B cell (primary cell): Measurements from ENCODE around the gene PXK. TPM values are rescaled to one million over a fixed set of nuclear protein-coding genes. Genes with fewer than 3 reads are reported as not detected.

Source experiments
- ATAC-seq: fragments of 200-7000 bp; cut with Tn5 transposase; one replicate; pipeline ENCODE4 v1.10.0; 2021; ENCODE audit warnings: low read depth, mild to moderate bottlenecking, moderate number of reproducible peaks, moderate library complexity
- CTCF ChIA-PET: fragments of 350-600 bp; sonication (Branson Sonifier 250); formaldehyde crosslinking; loops from one replicate; lab custom pipeline; 2021; ENCODE audit warnings: antibody characterized with exemption, inconsistent platforms; lab: Charles Lee
- POLR2A ChIA-PET: fragments of 350-600 bp; sonication (Branson Sonifier 250); formaldehyde crosslinking; loops from one replicate; lab custom pipeline; 2021; ENCODE audit warnings: antibody characterized with exemption; lab: Charles Lee
- DNase-seq: peaks from one replicate; pipeline ENCODE4 v3.0.0; 2013
- H2AFZ ChIP-seq: 2 replicates; pipeline ENCODE4 v1.6.1; 2012; ENCODE audit warnings: mild to moderate bottlenecking, low read depth, low read length; ENCODE audit not compliant: insufficient read depth, poor library complexity, severe bottlenecking
- H3K27ac ChIP-seq, 2 donors: 1 replicate in 1 of 2; 2 replicates in 1 of 2; pipeline ENCODE4 v1.5.1; 2012 to 2013; ENCODE audit warnings: low read length in 2 of 2, mild to moderate bottlenecking in 2 of 2, moderate library complexity in 1 of 2
- H3K27me3 ChIP-seq, 4 experiments: fragments of 200-600 bp in 1 of 4; sonication (generic) in 1 of 4; replicated peaks in 1 of 4; 1 replicate in 2 of 4; 2 replicates in 2 of 4; pipeline versions ENCODE4 v1.6.1 to v1.7.0; 2013 to 2016; ENCODE audit warnings: low read length in 3 of 4, mild to moderate bottlenecking in 2 of 4, mixed read lengths in 1 of 4, moderate library complexity in 1 of 4; ENCODE audit not compliant: insufficient read depth in 4 of 4, control insufficient read depth in 3 of 4; ENCODE audit errors: control extremely low read depth in 1 of 4
- H3K36me3 ChIP-seq, 2 experiments: replicated peaks in 1 of 2; 1 replicate in 1 of 2; 2 replicates in 1 of 2; pipeline versions ENCODE4 v1.6.1 to v1.7.1; 2013; ENCODE audit warnings: low read length in 1 of 2; ENCODE audit not compliant: insufficient read depth in 2 of 2, control insufficient read depth in 1 of 2; ENCODE audit errors: control extremely low read depth in 1 of 2, extremely low read depth in 1 of 2
- H3K4me1 ChIP-seq, 2 donors: fragments of 200-600 bp in 1 of 2; sonication (generic) in 1 of 2; 1 replicate in 1 of 2; 2 replicates in 1 of 2; pipeline versions ENCODE4 v1.5.1 to v1.6.1; 2013 to 2017; ENCODE audit warnings: low read length in 2 of 2; ENCODE audit not compliant: control insufficient read depth in 2 of 2, insufficient read depth in 2 of 2
- H3K4me2 ChIP-seq: replicated peaks from 2 replicates; pipeline ENCODE3; 2012; ENCODE audit warnings: mild to moderate bottlenecking, low read depth, low read length; ENCODE audit not compliant: poor library complexity, severe bottlenecking
- H3K4me3 ChIP-seq, 5 experiments: fragments of 200-600 bp in 1 of 5; sonication (generic) in 1 of 5; 1 replicate in 3 of 5; 2 replicates in 2 of 5; pipeline versions ENCODE4 v1.5.1 to v1.7.0; 2011 to 2016; ENCODE audit warnings: low read length in 4 of 5, mild to moderate bottlenecking in 4 of 5, low read depth in 2 of 5, control low read depth in 1 of 5, moderate library complexity in 1 of 5; ENCODE audit not compliant: insufficient read depth in 1 of 5; ENCODE audit errors: control extremely low read depth in 1 of 5, extremely low read depth in 1 of 5
- H3K79me2 ChIP-seq: fragments of 200-600 bp; sonication (generic); one replicate; pipeline ENCODE4 v1.6.0; 2016; ENCODE audit warnings: low read length; ENCODE audit not compliant: control insufficient read depth, insufficient read depth
- H3K9ac ChIP-seq: fragments of 200-600 bp; sonication (generic); 2 replicates; pipeline ENCODE4 v1.6.1; 2017; ENCODE audit warnings: mild to moderate bottlenecking, low read length, moderate library complexity
- H3K9me3 ChIP-seq, 3 donors: one replicate each; pipeline versions ENCODE4 v1.6.1 to v1.7.1; 2013; ENCODE audit warnings: low read length in 2 of 3; ENCODE audit not compliant: control insufficient read depth in 2 of 3, insufficient read depth in 1 of 3; ENCODE audit errors: control extremely low read depth in 1 of 3
- H4K20me1 ChIP-seq: 2 replicates; pipeline ENCODE4 v1.6.0; 2012; ENCODE audit warnings: mild to moderate bottlenecking, low read length; ENCODE audit not compliant: insufficient read depth, control insufficient read depth, poor library complexity, severe bottlenecking
- H3K27ac Mint-ChIP-seq: one replicate; pipeline ENCODE4 v1.8.0; 2021; ENCODE audit warnings: mixed read lengths
- H3K27me3 Mint-ChIP-seq: one replicate; pipeline ENCODE4 v1.8.0; 2021; ENCODE audit warnings: mixed read lengths
- H3K4me1 Mint-ChIP-seq: one replicate; pipeline ENCODE4 v1.8.0; 2021; ENCODE audit warnings: mixed read lengths
- H3K4me3 Mint-ChIP-seq: one replicate; pipeline ENCODE4 v1.8.0; 2021; ENCODE audit warnings: mixed read lengths
- H3K9me3 Mint-ChIP-seq: one replicate; pipeline ENCODE4 v1.8.0; 2022; ENCODE audit warnings: mixed read lengths; ENCODE audit not compliant: insufficient read depth
- CTCF ChIP-seq: fragments of 200-600 bp; IDR thresholded peaks from one replicate; pipeline ENCODE4 v1.8.0; 2022; ENCODE audit warnings: antibody characterized with exemption, mild to moderate bottlenecking
- EZH2 ChIP-seq: IDR thresholded peaks from 2 replicates; pipeline ENCODE4 v1.6.1; 2012; ENCODE audit warnings: borderline replicate concordance, low read depth, mild to moderate bottlenecking, moderate library complexity, low read length; ENCODE audit not compliant: insufficient read depth, poor library complexity, severe bottlenecking
- WGBS: methylation state at CpG from one replicate; pipeline ENCODE4 v1.1.5; 2013; ENCODE audit warnings: missing lambda C conversion rate; ENCODE audit not compliant: insufficient coverage; 5-methylcytosine and 5-hydroxymethylcytosine counted together
- intact Hi-C: fragments of 100-400 bp; cut with micrococcal nuclease; formaldehyde crosslinking; loops from one replicate; pipeline ENCODE4 v1.10.0; 2022
- polyA plus RNA-seq: library from polyadenylated mRNA; depleted of rRNA; stranded (reverse); fragments of >200 nt; gene quantifications from 2 replicates; pipeline ENCODE4 v1.2.3, GENCODE V29; 2012
- total RNA-seq, 2 donors: library from RNA; stranded (reverse); fragments of 120-200 nt in 1 of 2; gene quantifications; 1 replicate in 1 of 2; 2 replicates in 1 of 2; pipeline versions ENCODE4 v1.2.3 to v1.2.4, GENCODE V29; 2013 to 2022

PXK gene
- total and polyA plus RNA-seq, 2 donors (not counting 1 experiment from before 2014, with no cell fraction given), result 46.8 to 104 TPM

GRCh38 chr3:58394339-58394738, 61.6 kb downstream of the PXK start:
- Histone ChIP-seq H3K9ac (no peak overlapping the region), H3K79me2 (peaks cover 16% of the 10 kb centered on the region), H3K4me2 (no peak overlapping the region), H3K27ac (peak overlapping the region in 1 of 2 donors; percentile 2), H4K20me1 (no peaks in the 10 kb centered on the region), H2AFZ (no peak overlapping the region), H3K4me1 (peaks cover 0 to 1% of the 10 kb centered on the region in 2 donors), H3K27me3 (no peaks in the 10 kb centered on the region), H3K4me3 (no peak overlapping the region), H3K9me3 (no peaks in the 10 kb centered on the region), H3K36me3 (peaks cover 4 to 82% of the 10 kb centered on the region in 2 experiments)
- Mint-ChIP-seq H3K4me3 (no peak overlapping the region), H3K27ac (peak overlapping the region; percentile 75), H3K4me1 (no peaks in the 10 kb centered on the region), H3K27me3 (no peaks in the 10 kb centered on the region), H3K9me3 (no peaks in the 10 kb centered on the region)
- no peak for DNase-seq
- TF ChIP-seq CTCF (no peak), EZH2 (no peak)
- POLR2A ChIA-PET, result no interaction called here
- CTCF ChIA-PET, result interaction anchor here (1.0 to 1.5 kb wide), 5 partner anchors 13 to 206 kb away, joined by 3 to 4 read pairs (median 3); no protein-coding TSS in a partner anchor
- no peak for ATAC-seq
- intact Hi-C loops, result no loop called here

GRCh38 chr3:58398669-58399333, 66.1 kb downstream of the PXK start:
- ChIA-PET POLR2A (no interaction called here), CTCF (interaction anchor here (1.1 to 1.3 kb wide), 5 partner anchors 43 to 91 kb away, joined by 3 to 4 read pairs (median 4); no protein-coding TSS in a partner anchor)
- 96% methylated on average over 9 of the region's 9 CpGs for WGBS
- Histone ChIP-seq H3K9ac (no peak overlapping the region), H4K20me1 (no peaks in the 10 kb centered on the region), H3K4me1 (peaks cover 0 to 16% of the 10 kb centered on the region in 2 donors), H3K4me2 (no peak overlapping the region), H3K27me3 (no peaks in the 10 kb centered on the region), H2AFZ (no peak overlapping the region), H3K79me2 (peaks cover 2% of the 10 kb centered on the region), H3K9me3 (no peaks in the 10 kb centered on the region), H3K27ac (no peak overlapping the region), H3K4me3 (no peak overlapping the region), H3K36me3 (peaks cover 4 to 80% of the 10 kb centered on the region in 2 experiments)
- peaks cover 27% of the 10 kb centered on the region for H3K4me1 Mint-ChIP-seq
- H3K27ac Mint-ChIP-seq, result peak overlapping the region; percentile 7
- H3K9me3 Mint-ChIP-seq, result no peaks in the 10 kb centered on the region
- ATAC-seq (no peak), DNase-seq (no peak)
- H3K4me3 Mint-ChIP-seq, result no peak overlapping the region
- TF ChIP-seq CTCF, result no peak
- no peak for TF ChIP-seq EZH2
- intact Hi-C loops, result no loop called here
- H3K27me3 Mint-ChIP-seq, result no peaks in the 10 kb centered on the region
